Measurements from ENCODE around the gene R3HDM2.

DNA sequence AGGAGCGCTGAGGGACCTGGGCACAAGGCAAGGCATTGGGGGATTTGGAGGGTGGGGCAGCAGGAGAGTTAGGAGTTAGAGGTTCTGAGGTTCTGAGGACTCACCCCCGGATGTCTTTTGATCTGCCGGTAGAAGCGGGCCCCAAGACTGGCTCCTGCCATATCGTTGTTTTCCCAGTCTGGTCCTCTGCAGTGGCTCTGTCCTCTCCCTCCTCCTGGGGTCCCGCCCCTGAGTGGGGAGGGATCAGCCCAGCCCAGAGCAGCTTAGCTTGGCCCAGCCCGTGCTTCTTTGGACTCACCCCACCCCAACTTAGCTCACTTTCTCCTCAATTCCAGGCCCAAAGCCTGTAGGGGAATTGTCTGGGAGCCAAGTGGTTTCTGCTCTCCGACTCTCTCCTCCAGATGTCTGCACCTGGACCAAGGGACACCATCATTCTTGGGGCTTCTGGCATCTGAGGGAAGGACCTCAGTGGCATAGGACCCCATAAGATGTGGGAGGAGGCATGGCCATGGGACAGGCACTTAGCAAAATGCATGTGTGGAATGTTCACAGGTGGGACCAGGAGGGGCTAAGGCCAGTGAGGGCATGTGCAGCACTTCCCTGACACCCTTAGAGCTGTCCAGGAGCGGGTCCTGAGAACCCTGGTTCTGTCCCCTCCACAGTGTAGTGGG, 193.8 kb downstream of the R3HDM2 start:
- TF ChIP-seq, protein P1, sequence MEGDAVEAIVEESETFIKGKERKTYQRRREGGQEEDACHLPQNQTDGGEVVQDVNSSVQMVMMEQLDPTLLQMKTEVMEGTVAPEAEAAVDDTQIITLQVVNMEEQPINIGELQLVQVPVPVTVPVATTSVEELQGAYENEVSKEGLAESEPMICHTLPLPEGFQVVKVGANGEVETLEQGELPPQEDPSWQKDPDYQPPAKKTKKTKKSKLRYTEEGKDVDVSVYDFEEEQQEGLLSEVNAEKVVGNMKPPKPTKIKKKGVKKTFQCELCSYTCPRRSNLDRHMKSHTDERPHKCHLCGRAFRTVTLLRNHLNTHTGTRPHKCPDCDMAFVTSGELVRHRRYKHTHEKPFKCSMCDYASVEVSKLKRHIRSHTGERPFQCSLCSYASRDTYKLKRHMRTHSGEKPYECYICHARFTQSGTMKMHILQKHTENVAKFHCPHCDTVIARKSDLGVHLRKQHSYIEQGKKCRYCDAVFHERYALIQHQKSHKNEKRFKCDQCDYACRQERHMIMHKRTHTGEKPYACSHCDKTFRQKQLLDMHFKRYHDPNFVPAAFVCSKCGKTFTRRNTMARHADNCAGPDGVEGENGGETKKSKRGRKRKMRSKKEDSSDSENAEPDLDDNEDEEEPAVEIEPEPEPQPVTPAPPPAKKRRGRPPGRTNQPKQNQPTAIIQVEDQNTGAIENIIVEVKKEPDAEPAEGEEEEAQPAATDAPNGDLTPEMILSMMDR (IDR thresholded peaks at IDR 0.05 in 2 of 3, conservative IDR thresholded peaks at IDR 0.05 in 1 of 3; ENCODE audit: borderline replicate concordance in 1 of 3, insufficient read depth in 1 of 3, low read depth in 2 of 3, low read length in 2 of 3) = no peak
- no peak for TF ChIP-seq SRF (IDR thresholded peaks at IDR 0.05; ENCODE audit: low read depth)

Measured in HCT116 (cell line).